ENCODE measurements around the gene FSHB. TPM values are rescaled to one million over a fixed set of nuclear protein-coding genes. Genes with fewer than 3 reads are reported as not detected.

The FSHB gene
- total and polyA plus RNA-seq, 2 of the 4 experiments (the other 2 are of a cell fraction) = not detected

GRCh38 chr11:30282289-30282631 is 51.4 kb downstream of the FSHB start:
- Histone ChIP-seq H4K20me1 (ENCODE audit: insufficient read depth, low read length) (no peaks in the 10 kb centered on the region), H2BK15ac (ENCODE audit: low read depth, low read length) (no peak overlapping the region), H4K5ac (ENCODE audit: low read depth, low read length) (no peak overlapping the region), H3K27me3 (ENCODE audit: control insufficient read depth, insufficient read depth, low read length) (no peaks in the 10 kb centered on the region), H3K9ac (ENCODE audit: low read depth, low read length) (no peak overlapping the region), H3K27ac (ENCODE audit: insufficient read depth, low read length) (no peak overlapping the region), H3K23ac (ENCODE audit: low read depth, low read length) (no peak overlapping the region), H3K9me3 (ENCODE audit: control insufficient read depth, insufficient read depth, low read length) (no peaks in the 10 kb centered on the region), H2BK20ac (ENCODE audit: low read depth, low read length) (no peak overlapping the region), H3K79me1 (ENCODE audit: low read depth in 1 of 2, low read length in 2 of 2) (no peaks in the 10 kb centered on the region), H2AFZ (replicated peaks; ENCODE audit: low read length, poor library complexity) (no peak overlapping the region), H2BK120ac (ENCODE audit: low read depth, low read length) (no peak overlapping the region), H3K56ac (ENCODE audit: extremely low read depth, insufficient read depth, low read length) (no peak overlapping the region), H3K4me1 (ENCODE audit: control insufficient read depth, insufficient read depth, low read length) (no peaks in the 10 kb centered on the region), H3K18ac (ENCODE audit: low read depth, low read length) (no peak overlapping the region), H2AK9ac (replicated peaks; ENCODE audit: low read depth, low read length, poor library complexity) (no peak overlapping the region), H4K8ac (ENCODE audit: low read depth in 2 of 2, low read length in 2 of 2) (no peak overlapping the region), H3K4me3 (ENCODE audit: insufficient read depth, low read depth, low read length) (no peak overlapping the region), H2BK5ac (ENCODE audit: low read depth, low read length, poor library complexity, severe bottlenecking) (no peak overlapping the region), H3K9me1 (ENCODE audit: insufficient read depth, low read length) (no peaks in the 10 kb centered on the region), H3K4me2 (ENCODE audit: low read depth, low read length) (no peak overlapping the region), H2AK5ac (ENCODE audit: low read depth, low read length) (no peak overlapping the region), H3K14ac (replicated peaks; ENCODE audit: low read depth, low read length) (no peak overlapping the region), H4K91ac (ENCODE audit: insufficient read depth, low read depth, low read length) (no peak overlapping the region), H3K36me3 (ENCODE audit: control insufficient read depth, insufficient read depth, low read length) (no peaks in the 10 kb centered on the region), H3K4ac (ENCODE audit: low read depth, low read length) (no peak overlapping the region)
- TF ChIP-seq RAD21 (IDR thresholded peaks at IDR 0.05; ENCODE audit: low read length) (no peak), MAZ (IDR thresholded peaks at IDR 0.05; ENCODE audit: borderline replicate concordance, low read depth, low read length) (no peak), SMC3 (IDR thresholded peaks at IDR 0.05; ENCODE audit: low read depth, low read length) (no peak), CTCF (conservative IDR thresholded peaks at IDR 0.05; ENCODE audit: low read depth, low read length) (no peak)
- WGBS, 2 experiments (ENCODE audit: extremely low coverage in 2 of 2, insufficient read length in 1 of 2) = no CpG with 5 or more reads among the region's 3 CpGs
- intact Hi-C loops (cut with micrococcal nuclease) = no loop called here
- in situ Hi-C loops (cut with MboI; ENCODE audit: low sequenced_read_pairs) = no loop called here
- BruUV-seq (replicated peaks) = no TSS peak
- ChIA-PET CTCF (no interaction called here), POLR2A (ENCODE audit: unreplicated experiment) (no interaction called here)
- ATAC-seq (ENCODE audit: low read depth) (no peak), DNase-seq (no peak)
- dilution Hi-C loops (cut with HindIII; ENCODE audit: low sequenced_read_pairs, unreplicated experiment) = no loop called here

Other genes starting within 250 kb of the FSHB start
- not detected in 2 replicates for gene KCNA4, start 214.0 kb upstream of the FSHB start, total RNA-seq (2012; rRNA removed)
- not detected in 2 replicates for gene KCNA4, start 214.0 kb upstream of the FSHB start, polyA plus RNA-seq (2012; rRNA removed)
- gene ARL14EP, start 92.1 kb downstream of the FSHB start, total RNA-seq (2012; rRNA removed) = 13.8 and 28.1 TPM in 2 replicates
- gene ARL14EP, start 92.1 kb downstream of the FSHB start, polyA plus RNA-seq (2012; rRNA removed) = 12.5 and 15.7 TPM in 2 replicates